Measurements from ENCODE around the gene SPR.
"Not testable (repeated sequence)": the region's sequence is repeated elsewhere in the genome, so short reads cannot be mapped to it uniquely, and the experiment has no call there.

The SPR gene

GRCh38 chr2:72888438-72889202, 1.4 kb downstream of the SPR start:
- DNase-seq (ENCODE audit: low read depth, low spot score), result no peak

GRCh38 chr2:72889991-72890390, 2.8 kb downstream of the SPR start:
- DNase-seq (ENCODE audit: low read depth, low spot score), result no peak

GRCh38 chr2:72891091-72891818, 4.0 kb downstream of the SPR start:
- no peak for DNase-seq (ENCODE audit: low read depth, low spot score)

GRCh38 chr2:72892506-72893173, 5.4 kb downstream of the SPR start:
- DNase-seq (ENCODE audit: low read depth, low spot score), result no peak

- no peak for DNase-seq (ENCODE audit: low read depth, low spot score)
Measured at GRCh38 chr2:72893594-72894319, 6.5 kb downstream of the SPR start.

- no peak for DNase-seq (ENCODE audit: low read depth, low spot score)
Measured at GRCh38 chr2:72894514-72894913, 7.3 kb downstream of the SPR start.

- DNase-seq (ENCODE audit: low read depth, low spot score), result no peak
Measured at GRCh38 chr2:72895154-72895553, 7.9 kb downstream of the SPR start.

GRCh38 chr2:72895759-72896281, 8.6 kb downstream of the SPR start:
- no peak for DNase-seq (ENCODE audit: low read depth, low spot score)

GRCh38 chr2:72896446-72896845, 9.2 kb downstream of the SPR start:
- no peak for DNase-seq (ENCODE audit: low read depth, low spot score)

GRCh38 chr2:72897785-72898584, 10.8 kb downstream of the SPR start:
- DNase-seq (ENCODE audit: low read depth, low spot score), result no peak

- no peak for DNase-seq (ENCODE audit: low read depth, low spot score)
Measured at GRCh38 chr2:72898585-72898906, 11.3 kb downstream of the SPR start.

- DNase-seq (ENCODE audit: low read depth, low spot score), result no peak
Measured at GRCh38 chr2:72900191-72900825, 13.1 kb downstream of the SPR start.

- no peak for DNase-seq (ENCODE audit: low read depth, low spot score)
Measured at GRCh38 chr2:72901426-72901825, 14.2 kb downstream of the SPR start.

- not testable (repeated sequence) for DNase-seq (ENCODE audit: low read depth, low spot score)
Measured at GRCh38 chr2:72907369-72907768, 20.2 kb downstream of the SPR start.

- no peak for DNase-seq (ENCODE audit: low read depth, low spot score)
Measured at GRCh38 chr2:72908741-72909140, 21.5 kb downstream of the SPR start.

GRCh38 chr2:72911256-72911655, 24.0 kb downstream of the SPR start:
- DNase-seq (ENCODE audit: low read depth, low spot score), result no peak

GRCh38 chr2:72913486-72914205, 26.4 kb downstream of the SPR start:
- DNase-seq (ENCODE audit: low read depth, low spot score), result no peak

- no peak for DNase-seq (ENCODE audit: low read depth, low spot score)
Measured at GRCh38 chr2:72914206-72914559, 27.0 kb downstream of the SPR start.

GRCh38 chr2:72914589-72915319, 27.5 kb downstream of the SPR start:
- DNase-seq (ENCODE audit: low read depth, low spot score), result no peak
